HFFc6 (cell line): ENCODE measurements around the gene CAMSAP1. TPM values are rescaled to one million over a fixed set of nuclear protein-coding genes. Genes with fewer than 3 reads are reported as not detected.

Experiments
- DNase-seq: peaks from one replicate; pipeline ENCODE4 v3.0.0-alpha.2; 2018
- H3K27ac Mint-ChIP-seq: 2 replicates; pipeline ENCODE4 v1.8.0; 2020; ENCODE audit warnings: mild to moderate bottlenecking, mixed read lengths
- H3K27me3 Mint-ChIP-seq: 2 replicates; pipeline ENCODE4 v1.8.0; 2021; ENCODE audit warnings: mild to moderate bottlenecking, moderate library complexity, mixed read lengths; ENCODE audit not compliant: insufficient read depth
- H3K36me3 Mint-ChIP-seq: 2 replicates; pipeline ENCODE4 v1.8.0; 2021; ENCODE audit warnings: low read depth, mixed read lengths
- H3K4me1 Mint-ChIP-seq: 2 replicates; pipeline ENCODE4 v1.8.0; 2020; ENCODE audit warnings: low read depth, mixed read lengths
- H3K4me3 Mint-ChIP-seq: 2 replicates; pipeline ENCODE4 v1.8.0; 2020; ENCODE audit warnings: mild to moderate bottlenecking, moderate library complexity, mixed read lengths
- H3K9me3 Mint-ChIP-seq: 2 replicates; pipeline ENCODE4 v1.8.0; 2020; ENCODE audit warnings: mild to moderate bottlenecking, mixed read lengths
- total RNA-seq, 6 experiments: library from RNA; stranded (reverse); fragmentation: NEBNext Ultra II Directional; extraction: Animal tissue kit (Norgen Biotek cat#: 25700); gene quantifications; 2 replicates in 1 of 6; 3 replicates in 5 of 6; pipeline ENCODE4 v1.2.3, GENCODE V29; 2021
- TF ChIP-seq, protein P1 (sequence below): fragments of 200-600 bp; sonication (generic); IDR thresholded peaks from 2 replicates; pipeline ENCODE4 v1.5.0; 2021; ENCODE audit warnings: antibody characterized with exemption, mild to moderate bottlenecking

CAMSAP1 gene
- total RNA-seq, 6 experiments from 2014 or later: 14.9 to 22.8 (median 18.1) TPM

DNA sequence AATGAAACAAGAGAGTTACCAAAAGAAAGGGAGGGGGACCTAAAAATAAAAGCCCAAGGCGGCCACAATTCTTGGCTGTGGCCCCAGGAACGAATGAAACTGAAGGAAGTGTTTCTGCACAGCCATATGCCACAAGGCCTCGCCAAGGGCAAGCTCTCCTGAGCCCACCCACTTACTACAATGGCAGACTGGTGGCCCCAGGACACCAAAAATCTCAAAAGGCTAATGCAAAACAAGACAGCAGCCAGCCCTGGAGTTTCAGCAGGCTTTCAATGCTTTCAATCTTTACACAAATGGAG is 4.0 kb downstream of the CAMSAP1 start:
- H3K27ac Mint-ChIP-seq: no peak overlapping the region
- H3K36me3 Mint-ChIP-seq: peaks cover 22% of the 10 kb centered on the region
- H3K27me3 Mint-ChIP-seq: no peaks in the 10 kb centered on the region
- peaks cover 33% of the 10 kb centered on the region for H3K4me1 Mint-ChIP-seq
- H3K9me3 Mint-ChIP-seq: peaks cover 4% of the 10 kb centered on the region; the same call in 1 of the 2 replicates
- TF ChIP-seq, protein P1, sequence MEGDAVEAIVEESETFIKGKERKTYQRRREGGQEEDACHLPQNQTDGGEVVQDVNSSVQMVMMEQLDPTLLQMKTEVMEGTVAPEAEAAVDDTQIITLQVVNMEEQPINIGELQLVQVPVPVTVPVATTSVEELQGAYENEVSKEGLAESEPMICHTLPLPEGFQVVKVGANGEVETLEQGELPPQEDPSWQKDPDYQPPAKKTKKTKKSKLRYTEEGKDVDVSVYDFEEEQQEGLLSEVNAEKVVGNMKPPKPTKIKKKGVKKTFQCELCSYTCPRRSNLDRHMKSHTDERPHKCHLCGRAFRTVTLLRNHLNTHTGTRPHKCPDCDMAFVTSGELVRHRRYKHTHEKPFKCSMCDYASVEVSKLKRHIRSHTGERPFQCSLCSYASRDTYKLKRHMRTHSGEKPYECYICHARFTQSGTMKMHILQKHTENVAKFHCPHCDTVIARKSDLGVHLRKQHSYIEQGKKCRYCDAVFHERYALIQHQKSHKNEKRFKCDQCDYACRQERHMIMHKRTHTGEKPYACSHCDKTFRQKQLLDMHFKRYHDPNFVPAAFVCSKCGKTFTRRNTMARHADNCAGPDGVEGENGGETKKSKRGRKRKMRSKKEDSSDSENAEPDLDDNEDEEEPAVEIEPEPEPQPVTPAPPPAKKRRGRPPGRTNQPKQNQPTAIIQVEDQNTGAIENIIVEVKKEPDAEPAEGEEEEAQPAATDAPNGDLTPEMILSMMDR: no peak
- DNase-seq: no peak
- H3K4me3 Mint-ChIP-seq: no peak overlapping the region

DNA sequence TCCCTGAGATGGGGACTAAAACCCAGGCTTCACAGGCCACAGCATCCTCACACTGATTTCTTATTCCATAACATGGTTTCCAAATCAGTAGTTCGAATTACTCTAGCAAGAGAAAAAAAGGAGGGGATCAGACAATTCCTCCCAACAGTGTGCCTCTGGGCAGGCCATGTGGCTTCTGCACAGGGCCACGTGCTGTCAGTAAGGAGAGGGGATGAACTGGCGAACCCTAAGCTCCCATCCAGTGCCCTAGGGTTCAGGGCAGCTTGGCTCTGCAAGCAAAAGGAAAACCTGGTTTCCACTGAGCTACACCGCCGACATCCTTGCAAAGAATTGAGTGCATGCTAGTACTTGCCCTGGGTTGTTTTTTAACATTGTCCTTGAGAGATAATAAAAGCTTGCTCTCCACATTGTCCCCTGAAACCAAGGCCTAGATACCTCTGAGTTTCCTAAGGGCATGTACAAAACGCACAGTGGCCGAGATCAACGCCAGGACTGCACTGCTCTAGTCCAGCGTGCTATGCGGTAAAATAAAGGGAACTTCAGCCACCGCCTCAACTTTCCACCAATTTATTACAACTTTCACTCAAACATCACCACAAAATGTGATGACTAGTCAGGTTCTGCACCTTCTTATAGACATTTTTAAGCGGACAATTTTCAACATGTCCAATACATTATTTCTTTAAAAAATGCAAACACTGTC is 4.5 kb downstream of the CAMSAP1 start:
- H3K36me3 Mint-ChIP-seq: peaks cover 24% of the 10 kb centered on the region
- TF ChIP-seq, protein P1: no peak
- no peak for DNase-seq
- H3K4me3 Mint-ChIP-seq: no peak overlapping the region
- H3K27ac Mint-ChIP-seq: no peak overlapping the region
- H3K27me3 Mint-ChIP-seq: no peaks in the 10 kb centered on the region
- H3K9me3 Mint-ChIP-seq: peaks cover 4% of the 10 kb centered on the region; the same call in 1 of the 2 replicates
- peaks cover 32% of the 10 kb centered on the region for H3K4me1 Mint-ChIP-seq

- DNase-seq: no peak
- peaks cover 30% of the 10 kb centered on the region for H3K36me3 Mint-ChIP-seq
- TF ChIP-seq, protein P1: no peak
- H3K27me3 Mint-ChIP-seq: no peaks in the 10 kb centered on the region
- no peak overlapping the region for H3K27ac Mint-ChIP-seq
- peaks cover 32% of the 10 kb centered on the region for H3K4me1 Mint-ChIP-seq
- H3K4me3 Mint-ChIP-seq: no peak overlapping the region
- H3K9me3 Mint-ChIP-seq: peaks cover 4% of the 10 kb centered on the region; the same call in 1 of the 2 replicates
Observed at GRCh38 chr9:135901826-135902225, 5.5 kb downstream of the CAMSAP1 start.

- Mint-ChIP-seq H3K27ac (no peak overlapping the region), H3K4me3 (no peak overlapping the region), H3K36me3 (peaks cover 30% of the 10 kb centered on the region), H3K9me3 (peaks cover 4% of the 10 kb centered on the region; the same call in 1 of the 2 replicates), H3K27me3 (no peaks in the 10 kb centered on the region), H3K4me1 (peaks cover 31% of the 10 kb centered on the region)
- DNase-seq: no peak
- TF ChIP-seq, protein P1: no peak
Observed at GRCh38 chr9:135901031-135901758, 6.2 kb downstream of the CAMSAP1 start.

DNA sequence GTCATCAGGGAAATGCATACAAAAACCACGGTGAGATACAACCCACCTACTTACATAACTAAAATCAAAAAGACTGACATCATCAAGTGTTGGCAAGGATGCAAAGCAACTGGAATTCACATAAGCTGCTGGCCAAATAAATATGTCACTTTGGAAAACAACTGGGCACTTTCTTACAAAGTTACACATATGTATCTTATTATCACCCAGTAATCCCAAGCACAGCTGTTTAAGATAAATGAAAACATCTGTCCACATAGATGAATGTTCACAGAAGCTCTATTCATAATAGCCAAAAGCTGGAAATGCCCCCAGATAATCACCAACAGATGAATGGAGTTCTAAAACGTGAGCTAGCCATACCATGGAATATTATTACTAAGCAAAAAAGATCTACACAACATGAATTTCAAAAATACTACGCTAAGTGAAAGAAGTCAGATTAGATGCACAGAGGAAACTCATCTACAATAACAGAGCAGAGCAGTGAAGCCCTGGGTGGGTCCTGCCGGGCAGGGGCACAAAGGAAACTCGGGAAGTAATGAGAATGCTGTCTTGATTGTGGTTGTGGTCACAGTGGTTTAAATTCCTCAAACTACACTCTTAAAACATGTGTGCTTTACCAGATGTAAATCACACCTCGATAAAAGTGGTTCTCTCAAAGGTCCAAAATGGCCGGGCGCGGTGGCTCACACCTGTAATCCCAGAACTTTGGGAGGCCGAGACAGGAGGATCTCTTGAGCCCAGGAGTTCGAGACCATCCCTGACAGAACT is 8.5 kb downstream of the CAMSAP1 start:
- DNase-seq: peak; percentile 7
- Mint-ChIP-seq H3K9me3 (peaks cover 8% of the 10 kb centered on the region), H3K27me3 (no peaks in the 10 kb centered on the region), H3K27ac (no peak overlapping the region), H3K36me3 (peaks cover 29% of the 10 kb centered on the region), H3K4me1 (peaks cover 32% of the 10 kb centered on the region), H3K4me3 (no peak overlapping the region)
- TF ChIP-seq, protein P1: no peak
